ENCODE measurements around the gene MME.

GRCh38 chr3:155070316-155070715 is 9.8 kb upstream of the MME start:
- TF ChIP-seq CTCF (IDR thresholded peaks at IDR 0.05): no peak
- no peak for TF ChIP-seq POLR2A (IDR thresholded peaks at IDR 0.05)

All from body of pancreas (tissue), 4 donors.